ENCODE data around the gene CLHC1.
A peak's percentile ranks its signal among the peaks of the same experiment; 100 is the strongest.
"Not testable (repeated sequence)": the region's sequence is repeated elsewhere in the genome, so short reads cannot be mapped to it uniquely, and the experiment has no call there.

CLHC1 gene

DNA sequence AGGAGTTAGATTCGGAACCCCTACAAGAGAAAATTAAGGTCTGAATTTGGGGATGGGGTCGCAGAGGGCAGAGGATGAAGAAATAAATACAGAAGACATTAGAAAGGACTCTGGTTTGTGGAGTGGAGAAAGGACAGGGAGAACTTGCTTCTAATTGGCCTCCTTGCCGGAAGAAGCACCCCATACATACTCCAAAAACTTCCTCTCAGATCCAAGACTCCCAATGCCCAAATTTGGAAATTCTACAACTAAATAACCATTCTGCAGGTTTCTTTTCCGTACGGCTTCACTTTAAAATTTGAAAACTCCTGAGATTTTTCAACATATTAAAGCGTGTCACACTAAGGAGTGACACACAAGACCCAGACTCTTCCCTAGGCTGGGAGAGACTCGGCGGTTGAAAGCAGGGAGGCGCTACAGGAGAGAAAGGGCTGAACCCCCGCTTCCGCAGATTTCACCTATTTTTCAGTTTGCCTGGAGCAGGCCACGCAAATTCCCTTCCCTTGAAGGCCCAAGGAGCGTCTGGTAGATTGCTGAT, 478 bp downstream of the CLHC1 start:
- ATAC-seq = peak; percentile 1 to 3

DNA sequence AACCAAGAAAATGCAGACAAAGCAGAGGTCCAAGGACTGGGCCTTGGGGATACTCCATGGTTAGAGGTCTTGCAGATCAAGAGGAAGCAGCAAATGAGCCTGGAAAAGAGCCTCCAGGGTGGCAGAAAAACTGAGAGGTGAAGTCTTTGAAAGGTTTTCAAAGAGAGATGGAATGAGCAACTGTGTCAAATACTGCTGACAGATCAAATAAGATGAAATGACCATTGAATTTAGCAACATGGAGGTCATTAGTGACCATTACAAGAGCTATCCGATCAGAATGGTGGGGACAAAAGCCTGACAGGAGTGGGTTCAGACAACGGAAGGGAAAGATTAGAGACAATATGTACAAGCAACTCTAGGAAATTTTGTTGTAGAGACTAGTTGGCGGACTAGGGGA, 1.5 kb downstream of the CLHC1 start:
- ATAC-seq = no peak

DNA sequence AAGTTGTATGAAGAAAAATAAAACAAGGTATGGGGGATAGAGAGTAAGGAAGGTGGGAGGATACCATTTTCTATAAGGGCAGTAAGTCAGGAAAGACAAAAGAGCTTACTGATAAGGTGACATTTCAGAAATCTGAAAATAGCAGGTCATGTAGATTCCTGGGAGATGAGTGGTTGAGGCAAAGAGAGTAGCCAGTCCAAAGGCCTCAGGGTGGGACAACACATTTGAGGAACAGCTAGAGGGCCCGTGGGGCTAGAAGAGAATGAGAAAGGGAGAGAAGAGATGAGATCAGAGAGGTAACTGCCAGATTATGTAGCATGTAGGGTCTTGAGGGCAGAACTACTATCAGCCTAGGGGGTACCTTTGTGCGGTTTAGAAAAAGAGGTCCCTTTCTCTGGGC, 2.9 kb downstream of the CLHC1 start:
- ATAC-seq = no peak

DNA sequence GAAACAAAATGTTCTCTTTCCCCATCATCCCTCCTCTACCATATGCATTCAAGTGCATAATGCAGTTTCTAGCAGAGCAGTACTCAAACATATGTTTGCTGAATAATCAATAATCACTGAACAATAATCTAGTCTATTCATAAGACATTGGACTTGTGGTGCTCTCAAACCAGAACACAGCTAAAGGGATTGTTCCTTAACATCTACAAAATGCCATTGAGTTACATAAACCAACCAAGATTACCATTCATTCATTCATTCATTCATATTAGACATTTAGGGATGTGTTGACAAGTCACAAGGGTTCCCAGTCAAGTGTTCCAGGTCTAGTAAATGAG, 3.9 kb downstream of the CLHC1 start:
- ATAC-seq = no peak

DNA sequence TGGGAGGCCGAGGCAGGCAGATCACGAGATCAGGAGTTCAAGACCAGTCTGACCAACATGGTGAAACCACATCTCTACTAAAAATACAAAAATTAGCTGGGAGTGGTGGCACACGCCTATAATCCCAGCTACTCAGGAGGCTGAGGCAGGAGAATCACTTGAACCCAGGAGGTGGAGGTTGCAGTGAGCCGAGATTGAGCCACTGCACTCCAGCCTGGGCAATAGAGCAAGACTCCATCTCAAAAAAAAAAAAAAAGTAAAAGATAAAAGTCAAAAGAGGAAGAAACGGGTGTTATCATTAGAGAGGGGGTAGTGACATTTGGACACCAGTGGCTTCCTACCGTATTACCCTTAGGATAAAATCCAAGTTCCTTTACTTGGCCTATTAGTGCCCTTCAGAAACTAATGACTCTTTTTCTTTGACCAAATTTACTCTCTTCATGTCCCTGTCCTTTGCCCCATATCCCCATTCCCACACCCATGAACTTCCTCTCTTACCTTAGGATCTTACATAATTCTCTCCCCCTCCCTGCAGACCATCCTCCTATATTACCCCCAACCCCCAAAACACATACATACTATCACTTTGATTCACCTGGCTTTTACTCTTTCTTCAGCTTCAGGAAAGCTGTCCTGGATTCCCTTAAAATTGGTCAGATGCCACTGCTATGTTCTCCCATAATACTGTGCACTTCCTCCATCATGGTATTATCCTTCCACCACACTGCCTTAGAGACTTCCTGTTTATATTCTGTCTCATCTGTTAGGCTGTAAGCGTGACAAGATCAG, 4.5 kb downstream of the CLHC1 start:
- ATAC-seq = not testable (repeated sequence)

DNA sequence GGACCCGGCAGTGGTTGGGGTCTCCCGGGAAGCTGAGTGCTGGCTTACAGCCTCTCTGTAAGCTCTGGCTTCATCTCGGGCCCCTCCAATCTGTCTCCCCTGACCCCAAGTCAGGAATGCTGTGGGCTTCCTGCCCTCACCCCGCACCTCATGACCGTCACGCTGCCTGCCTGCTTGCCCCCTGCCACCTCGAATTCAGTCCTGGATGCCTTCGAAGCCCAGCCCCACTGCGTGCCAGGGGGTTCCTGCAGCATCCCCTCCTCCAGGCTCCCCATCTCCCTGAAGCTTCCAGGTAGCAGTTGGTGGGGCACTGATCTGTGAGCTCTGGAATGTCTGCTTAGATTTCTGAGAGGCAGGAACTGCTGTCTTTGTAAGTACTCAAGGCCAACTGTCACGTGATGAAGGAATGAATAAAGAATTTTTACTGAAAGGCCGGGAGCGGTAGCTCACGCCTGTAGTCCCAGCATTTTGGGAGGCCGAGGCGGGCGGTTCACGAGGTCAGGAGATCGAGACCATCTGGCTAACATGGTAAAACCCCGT, 6.5 kb downstream of the CLHC1 start:
- no peak for ATAC-seq

DNA sequence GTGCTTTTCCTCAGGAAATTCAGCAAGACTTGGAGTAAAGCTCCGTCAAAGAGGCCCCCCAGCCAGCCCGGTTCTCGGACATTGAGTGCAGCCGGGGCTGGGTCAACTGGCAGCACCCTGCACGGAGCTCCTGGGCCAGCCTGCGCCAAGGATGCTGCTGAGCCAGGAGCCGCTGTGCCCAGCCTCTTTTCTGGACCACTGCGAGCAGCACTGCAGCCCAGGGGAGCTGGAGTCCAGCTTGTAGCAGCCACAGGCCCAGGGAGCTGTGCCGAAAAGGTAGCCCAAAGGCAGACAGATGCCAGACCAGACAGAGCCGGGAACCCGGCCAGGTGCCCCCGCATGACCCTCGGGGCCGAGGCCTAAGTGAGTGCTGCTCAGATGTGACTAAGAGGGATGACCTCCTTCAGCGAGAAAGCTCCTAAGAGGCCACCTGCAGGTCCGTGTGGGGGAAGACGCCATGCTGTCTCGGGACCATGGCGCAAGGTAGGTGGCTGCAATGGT, 7.3 kb downstream of the CLHC1 start:
- ATAC-seq = no peak

DNA sequence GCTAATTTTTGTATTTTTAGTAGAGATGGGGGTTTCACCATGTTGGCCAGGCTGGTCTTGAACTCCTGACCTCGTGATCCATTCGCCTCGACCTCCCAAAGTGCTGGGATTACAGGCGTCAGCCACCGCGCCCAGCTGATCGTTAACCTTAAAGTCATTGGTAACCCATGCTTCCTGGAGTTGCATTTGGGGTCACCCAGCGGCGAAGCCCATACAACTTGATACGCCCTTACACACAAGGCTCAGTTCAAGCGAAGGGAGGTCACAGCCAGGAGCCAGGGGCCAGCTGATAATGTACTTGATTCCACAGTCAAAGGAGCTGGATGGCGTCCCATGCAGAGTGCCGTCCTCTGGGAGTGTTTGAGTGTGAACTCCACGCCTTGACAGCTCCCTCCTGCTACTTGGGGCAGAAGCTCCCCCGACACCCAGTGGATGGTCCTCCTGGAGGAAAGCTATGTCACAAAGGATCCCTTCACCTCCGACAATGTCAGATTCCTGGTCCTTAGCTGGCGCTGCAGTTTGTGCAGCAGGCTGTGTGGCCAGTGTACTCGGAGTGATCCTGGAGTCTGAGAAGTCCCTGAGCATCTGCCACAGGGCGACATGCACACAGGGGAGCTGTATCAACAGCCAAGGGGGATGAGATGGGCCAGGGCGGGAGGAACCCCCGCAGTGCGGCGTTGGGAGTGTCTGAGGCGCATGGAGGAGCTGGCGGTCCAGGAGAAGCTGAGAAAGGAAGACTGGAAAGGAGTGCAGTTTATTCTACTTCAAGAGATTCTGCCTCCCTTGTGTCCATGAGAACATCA, 7.9 kb downstream of the CLHC1 start:
- no peak for ATAC-seq

DNA sequence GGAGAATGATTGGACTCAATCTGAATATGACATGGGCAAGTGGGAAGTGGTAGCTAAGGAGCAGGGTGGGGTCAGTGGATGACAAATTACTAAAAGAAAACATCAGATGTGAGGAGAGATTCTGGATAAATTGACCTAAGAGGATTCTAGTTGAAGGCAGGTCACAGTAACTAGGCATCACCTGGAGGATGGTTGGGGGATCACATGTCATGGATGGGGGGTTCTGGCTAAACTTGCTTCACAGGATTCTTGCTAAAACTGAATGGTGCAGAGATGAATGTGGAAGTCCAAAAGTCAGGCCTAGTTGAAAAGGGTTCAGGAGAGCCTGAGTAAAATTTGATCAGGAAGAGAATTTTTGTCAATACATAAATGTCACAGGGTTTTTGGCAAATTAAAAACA, 18.3 kb downstream of the CLHC1 start:
- ATAC-seq = no peak

DNA sequence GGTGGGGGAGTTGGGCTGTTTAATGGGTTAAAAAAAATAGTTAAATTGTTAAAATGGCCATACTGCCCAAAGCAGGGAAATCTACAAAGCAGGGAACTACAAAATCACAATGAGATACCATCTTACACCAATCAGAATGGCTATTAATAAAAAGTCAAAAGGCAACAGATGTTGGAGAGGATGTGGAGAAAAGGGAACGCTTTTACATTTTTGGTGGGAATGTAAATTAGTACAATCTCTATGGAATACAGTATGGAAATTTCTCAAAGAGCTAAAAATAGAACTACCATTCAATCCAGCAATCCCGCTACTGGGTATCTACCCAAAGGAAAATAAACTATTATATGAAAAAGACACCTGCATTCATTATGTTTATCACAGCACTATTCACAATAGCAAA, 27.1 kb downstream of the CLHC1 start:
- no peak for ATAC-seq

DNA sequence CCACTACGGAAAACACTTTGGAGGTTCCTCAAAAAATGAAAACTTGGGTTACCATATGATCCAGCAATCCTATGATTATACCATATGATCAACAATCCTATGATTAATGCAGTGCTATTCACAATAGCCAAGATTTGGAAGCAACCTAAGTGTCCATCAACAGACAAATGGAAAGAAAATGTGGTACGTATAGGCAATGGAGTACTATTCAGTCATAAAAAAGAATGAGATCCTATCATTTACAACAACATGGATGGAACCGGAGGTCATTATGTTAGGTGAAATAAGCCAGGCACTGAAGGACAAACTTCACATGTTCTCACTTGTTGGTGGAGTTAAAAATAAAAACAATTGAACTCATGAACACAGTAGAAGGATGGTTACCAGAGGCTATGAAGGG, 27.6 kb downstream of the CLHC1 start:
- no peak for ATAC-seq

DNA sequence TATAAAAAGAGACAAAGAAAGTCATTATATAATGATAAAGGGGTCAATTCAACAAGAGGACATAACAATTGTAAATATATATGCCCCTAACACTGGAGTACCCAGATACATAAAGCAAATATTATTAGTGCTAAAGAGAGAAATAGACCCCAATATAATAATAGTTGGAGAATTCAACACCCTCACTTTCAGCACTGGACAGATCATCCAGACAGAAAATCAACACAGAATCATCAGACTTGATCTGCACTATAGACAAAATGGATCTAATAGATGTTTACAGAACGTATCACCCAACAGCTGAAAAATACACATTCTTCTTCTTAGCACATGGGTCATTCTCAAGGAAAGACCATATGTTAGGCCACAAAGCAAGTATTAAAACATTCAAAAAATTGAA, 31.7 kb downstream of the CLHC1 start:
- no peak for ATAC-seq

DNA sequence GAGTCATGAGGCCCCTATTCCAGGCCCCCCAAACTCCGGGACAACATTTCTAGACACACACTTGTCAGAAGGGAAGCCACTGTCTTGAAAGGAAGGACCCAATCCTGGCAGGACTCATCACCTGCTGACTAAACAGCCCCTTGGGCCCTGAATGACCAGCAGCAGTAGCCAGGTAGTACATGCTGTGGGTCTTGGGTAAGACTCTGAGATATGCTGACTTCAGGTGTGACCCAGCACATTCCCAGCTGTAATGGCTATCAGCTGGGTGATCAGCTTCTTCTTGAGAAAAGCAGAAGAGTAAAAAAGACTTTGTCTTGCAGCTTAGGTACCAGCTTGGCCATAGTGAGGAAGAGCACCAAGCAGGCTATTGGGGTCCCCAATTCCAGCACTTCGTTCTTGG, 35.6 kb downstream of the CLHC1 start:
- ATAC-seq = no peak

DNA sequence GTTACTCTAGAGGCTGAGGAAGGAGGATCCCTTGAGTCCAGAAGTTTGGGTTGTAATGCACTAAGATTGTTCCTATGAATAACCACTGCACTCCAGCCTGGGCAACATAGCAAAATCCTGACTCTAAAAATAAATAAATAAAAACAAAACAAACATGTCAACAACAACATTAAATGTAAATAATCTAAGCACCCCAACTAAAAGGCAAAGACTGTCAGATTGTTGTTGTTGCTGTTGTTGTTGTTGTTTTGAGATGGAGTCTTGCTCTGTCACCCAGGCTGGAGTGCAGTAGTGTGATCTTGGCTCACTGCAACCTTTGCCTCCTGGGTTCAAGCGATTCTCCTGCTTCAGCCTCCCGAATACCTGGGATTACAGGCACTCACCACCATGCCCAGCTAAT, 40.2 kb downstream of the CLHC1 start:
- ATAC-seq = not testable (repeated sequence)

DNA sequence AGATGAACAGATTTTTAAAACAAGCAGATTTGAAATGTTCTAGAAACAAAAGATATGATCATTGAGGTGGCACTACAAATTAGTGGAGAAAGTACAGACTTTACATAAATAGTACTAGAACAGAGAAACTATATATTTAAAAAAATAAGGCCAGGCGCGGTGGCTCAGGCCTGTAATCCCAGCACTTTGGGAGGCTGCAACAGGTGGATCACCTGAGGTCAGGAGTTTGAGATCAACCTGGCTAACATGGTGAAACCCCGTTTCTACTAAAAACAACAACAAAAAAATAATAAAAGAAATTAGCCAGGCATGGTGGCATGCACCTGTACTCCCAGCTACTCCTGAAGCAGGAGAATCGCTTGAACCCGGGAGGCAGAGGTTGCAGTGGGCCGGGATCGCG, 45.3 kb downstream of the CLHC1 start:
- ATAC-seq = not testable (repeated sequence)

DNA sequence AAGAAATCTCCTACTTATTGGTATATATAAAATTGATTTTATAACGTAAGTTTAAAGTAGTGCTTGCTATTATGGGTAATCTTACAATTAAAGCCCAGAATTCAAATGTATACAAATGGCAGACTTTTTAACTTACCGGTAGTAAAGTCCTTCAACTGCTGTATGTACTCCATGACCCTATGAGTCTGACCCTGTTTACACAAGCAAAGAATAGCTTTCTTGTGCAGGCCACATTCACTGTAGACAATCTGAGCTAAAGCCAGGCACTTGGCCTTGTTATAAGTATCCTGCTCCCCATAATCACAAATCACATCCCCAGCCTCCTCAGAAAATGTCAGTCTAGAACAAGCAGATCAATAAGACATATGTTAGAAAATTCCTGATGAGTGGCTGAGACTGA, 51.7 kb downstream of the CLHC1 start:
- no peak for ATAC-seq

DNA sequence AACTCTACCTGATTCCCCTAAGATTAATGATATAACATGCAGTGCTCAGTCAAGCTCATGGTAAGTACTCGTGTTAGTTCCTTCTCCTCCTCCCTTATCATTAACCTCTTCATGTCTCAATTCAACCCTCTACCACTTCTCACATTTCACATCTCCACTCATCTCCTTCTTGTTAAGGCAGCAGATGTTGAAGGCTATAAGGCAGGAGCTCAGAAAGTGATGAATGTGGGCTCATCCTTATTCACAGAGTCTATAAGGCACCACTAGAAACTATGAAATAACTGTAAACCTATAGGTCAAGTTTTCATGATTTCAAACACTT, 56.0 kb downstream of the CLHC1 start:
- ATAC-seq = no peak

DNA sequence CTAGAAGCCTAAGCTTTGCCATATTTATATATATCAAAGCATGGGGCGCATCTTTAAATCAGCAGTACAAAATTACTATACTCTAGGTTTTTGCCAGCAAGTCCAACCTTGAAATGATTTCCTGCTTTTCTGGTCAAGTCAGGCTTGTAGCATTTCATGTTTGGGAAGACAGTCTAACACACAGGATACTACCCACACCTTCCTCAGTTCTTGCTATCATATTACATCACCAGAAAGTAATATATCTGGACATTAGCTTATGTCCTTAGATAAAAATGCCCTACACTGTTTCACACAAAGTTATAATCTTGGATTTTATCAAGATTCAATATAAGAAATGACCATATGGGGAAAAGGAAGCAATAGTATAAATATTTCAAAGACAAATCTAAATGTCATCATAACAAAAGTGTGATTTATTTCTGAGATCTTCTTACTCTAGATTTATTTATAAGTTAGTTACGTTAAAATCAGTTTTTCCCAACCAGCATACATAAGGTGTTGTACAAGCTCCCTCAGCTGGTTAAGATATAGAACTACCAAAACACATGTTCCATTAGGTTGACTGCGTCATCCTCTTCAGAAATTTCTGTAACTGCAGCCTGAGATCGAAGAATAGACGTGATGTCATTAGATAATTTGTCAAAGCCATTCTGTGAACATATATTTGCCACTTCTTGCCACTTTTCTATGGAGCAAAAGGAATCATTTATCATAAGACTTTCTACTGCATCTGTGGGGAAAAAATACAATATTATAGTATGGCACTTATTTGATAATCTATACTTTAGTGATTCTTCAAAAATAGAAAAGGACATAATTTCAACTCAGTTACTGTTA, 56.6 kb downstream of the CLHC1 start:
- ATAC-seq = peak; percentile 59 to 68

DNA sequence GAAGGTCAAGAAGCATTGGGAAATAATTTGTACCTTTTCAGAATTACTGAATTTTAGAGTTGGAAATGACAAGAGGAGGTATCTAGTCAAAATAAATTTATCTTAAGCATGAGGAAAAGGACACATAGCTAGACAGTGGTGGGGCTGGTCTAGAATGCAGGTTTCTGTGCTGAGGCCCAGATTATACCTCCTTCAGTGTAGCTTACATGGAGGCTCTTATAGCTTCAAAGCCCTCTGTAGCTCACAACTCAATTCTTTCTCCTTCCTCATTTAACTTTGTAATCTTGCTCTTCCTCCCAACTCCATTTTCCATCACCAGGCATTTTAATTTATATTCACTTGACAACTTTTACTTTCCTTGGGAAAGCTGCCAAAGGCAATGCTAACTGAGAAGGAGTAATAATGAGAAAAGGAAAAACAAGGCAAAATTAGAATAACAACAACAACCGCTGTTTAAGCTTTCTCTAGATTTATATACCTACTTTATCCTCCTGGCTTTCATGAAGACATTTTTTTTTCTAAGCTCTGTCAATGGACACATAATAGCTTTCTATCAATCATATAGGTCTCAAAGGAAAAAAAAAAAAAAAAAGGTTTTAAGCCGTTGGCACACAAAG, 58.5 kb downstream of the CLHC1 start:
- no peak for ATAC-seq

DNA sequence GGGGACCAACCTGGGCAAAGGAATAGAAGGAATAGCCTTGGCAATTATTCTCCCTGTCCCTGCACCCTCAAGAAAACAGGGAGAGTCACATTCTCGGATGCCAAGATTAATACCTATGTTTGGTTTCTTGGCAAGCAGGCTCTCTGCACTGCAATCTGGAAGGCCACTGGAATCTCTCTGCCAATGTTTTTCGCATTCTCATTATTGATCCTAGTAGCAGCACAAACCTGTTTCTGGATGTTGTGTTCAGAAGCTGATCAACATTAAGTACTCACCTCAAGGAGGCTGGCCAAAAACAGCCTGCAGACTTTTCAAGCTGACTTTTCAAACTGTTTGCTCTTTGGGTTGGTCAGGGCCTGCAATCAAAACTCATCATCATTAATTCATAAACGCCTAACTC, 62.2 kb downstream of the CLHC1 start:
- no peak for ATAC-seq

DNA sequence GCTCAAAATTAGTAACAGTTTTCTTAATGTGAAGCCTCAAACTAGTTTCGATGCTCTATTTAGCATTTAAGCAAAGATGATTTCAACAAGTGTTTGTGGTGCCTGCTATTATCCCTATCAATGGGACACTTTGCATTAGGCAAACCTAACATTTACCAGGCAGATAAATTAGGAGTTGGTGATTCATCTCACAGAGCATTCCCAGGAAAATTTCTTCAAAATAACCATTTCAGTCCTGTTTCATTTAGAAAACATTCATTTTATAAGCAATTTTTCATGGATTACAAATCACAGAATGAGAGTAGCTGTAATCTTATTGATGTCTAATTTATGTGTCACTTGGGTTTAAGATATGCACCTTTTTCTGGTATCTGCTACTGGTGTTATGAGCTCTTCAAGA, 62.7 kb downstream of the CLHC1 start:
- ATAC-seq = no peak
